Astrocyte (in vitro differentiated cells and primary cell): ENCODE results near the gene LGR4.

Experiments
- EZH2 ChIP-seq: IDR thresholded peaks from 2 replicates; pipeline ENCODE4 v1.6.1; 2012; ENCODE audit warnings: mild to moderate bottlenecking, low read length, inconsistent platforms; ENCODE audit not compliant: insufficient read depth
- TF ChIP-seq, protein P1 (sequence below): IDR thresholded peaks from 2 replicates; pipeline ENCODE4 v1.5.1; 2011; ENCODE audit warnings: low read depth, mild to moderate bottlenecking, inconsistent platforms, low read length, moderate library complexity; ENCODE audit not compliant: insufficient read depth

DNA sequence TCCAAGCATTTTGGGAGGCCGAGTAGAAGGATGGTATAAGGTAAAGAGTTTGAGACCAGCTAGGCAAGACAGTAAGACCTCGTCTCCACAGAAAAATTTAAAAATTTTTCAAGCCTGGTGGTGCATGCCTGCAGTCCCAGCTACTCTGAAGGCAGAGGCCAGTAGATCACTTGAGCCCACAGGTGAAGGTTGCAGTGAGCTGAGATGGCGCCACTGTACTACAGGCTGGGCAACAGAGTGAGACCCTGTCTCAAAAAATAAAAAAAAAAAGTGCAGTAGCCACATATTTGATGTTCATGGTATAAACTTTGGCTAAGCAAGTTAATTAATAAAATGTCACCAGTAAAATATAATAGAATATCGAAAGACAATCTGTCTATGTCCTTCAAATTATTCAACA is 27.0 kb downstream of the LGR4 start:
- TF ChIP-seq, protein P1, sequence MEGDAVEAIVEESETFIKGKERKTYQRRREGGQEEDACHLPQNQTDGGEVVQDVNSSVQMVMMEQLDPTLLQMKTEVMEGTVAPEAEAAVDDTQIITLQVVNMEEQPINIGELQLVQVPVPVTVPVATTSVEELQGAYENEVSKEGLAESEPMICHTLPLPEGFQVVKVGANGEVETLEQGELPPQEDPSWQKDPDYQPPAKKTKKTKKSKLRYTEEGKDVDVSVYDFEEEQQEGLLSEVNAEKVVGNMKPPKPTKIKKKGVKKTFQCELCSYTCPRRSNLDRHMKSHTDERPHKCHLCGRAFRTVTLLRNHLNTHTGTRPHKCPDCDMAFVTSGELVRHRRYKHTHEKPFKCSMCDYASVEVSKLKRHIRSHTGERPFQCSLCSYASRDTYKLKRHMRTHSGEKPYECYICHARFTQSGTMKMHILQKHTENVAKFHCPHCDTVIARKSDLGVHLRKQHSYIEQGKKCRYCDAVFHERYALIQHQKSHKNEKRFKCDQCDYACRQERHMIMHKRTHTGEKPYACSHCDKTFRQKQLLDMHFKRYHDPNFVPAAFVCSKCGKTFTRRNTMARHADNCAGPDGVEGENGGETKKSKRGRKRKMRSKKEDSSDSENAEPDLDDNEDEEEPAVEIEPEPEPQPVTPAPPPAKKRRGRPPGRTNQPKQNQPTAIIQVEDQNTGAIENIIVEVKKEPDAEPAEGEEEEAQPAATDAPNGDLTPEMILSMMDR: no peak
- no peak for TF ChIP-seq EZH2
